Body of pancreas (tissue), 4 donors: ENCODE data around the gene FNDC5. TPM values are rescaled to one million over a fixed set of nuclear protein-coding genes. Genes with fewer than 3 reads are reported as not detected.

Experiments used
- ATAC-seq: fragments of 150-250 bp; one replicate; pipeline ENCODE4 v1.9.1; 2016
- DNase-seq, 4 donors: peaks; one replicate each; pipeline ENCODE4 v3.0.0-alpha.2; 2019
- H3K27ac ChIP-seq, 4 donors: fragments of 200-600 bp; sonication (generic); 1 replicate in 3 of 4; 2 replicates in 1 of 4; pipeline versions ENCODE4 v1.5.1 to v1.6.1; 2016 to 2019; ENCODE audit warnings: mild to moderate bottlenecking in 1 of 4, mixed read lengths in 1 of 4, moderate library complexity in 1 of 4
- H3K27me3 ChIP-seq, 2 donors: fragments of 200-600 bp; sonication (generic); one replicate each; pipeline ENCODE4 v1.6.0; 2016; ENCODE audit warnings: mild to moderate bottlenecking in 1 of 2
- H3K36me3 ChIP-seq, 2 donors: fragments of 200-600 bp; sonication (generic); replicated peaks in 1 of 2; 2 replicates each; pipeline ENCODE4 v1.5.1; 2016; ENCODE audit warnings: low read depth in 2 of 2; ENCODE audit not compliant: insufficient read depth in 1 of 2
- H3K4me1 ChIP-seq: fragments of 200-600 bp; sonication (generic); one replicate; pipeline ENCODE4 v1.6.0; 2016
- H3K4me3 ChIP-seq, 2 donors: fragments of 200-600 bp; sonication (generic); 1 replicate in 1 of 2; 2 replicates in 1 of 2; pipeline ENCODE4 v1.5.1; 2016 to 2019
- H3K9me3 ChIP-seq, 3 donors: fragments of 200-600 bp; sonication (generic); 1 replicate in 2 of 3; 2 replicates in 1 of 3; pipeline ENCODE4 v1.5.1; 2016
- CTCF ChIP-seq, 7 experiments: fragments of 450-650 bp in 4 of 7; fragments of 200-600 bp in 3 of 7; sonication (generic) in 3 of 7; IDR thresholded peaks; one replicate each; pipeline ENCODE4 v1.5.1; 2016 to 2019; ENCODE audit warnings: antibody characterized with exemption in 7 of 7
- POLR2A ChIP-seq, 3 donors: fragments of 450-650 bp; IDR thresholded peaks; one replicate each; pipeline ENCODE4 v1.6.1; 2016; ENCODE audit warnings: antibody characterized with exemption in 3 of 3, mild to moderate bottlenecking in 2 of 3
- WGBS, 2 donors: methylation state at CpG; one replicate each; pipeline ENCODE4 v1.1.5; 2017; 5-methylcytosine and 5-hydroxymethylcytosine counted together
- intact Hi-C: fragments of 100-400 bp; cut with DNase I; formaldehyde crosslinking; loops from one replicate; pipeline ENCODE4 v1.15.1; 2023
- total RNA-seq, 2 donors: library from RNA; depleted of rRNA; stranded (reverse); fragments of >200 nt; gene quantifications; one replicate each; pipeline ENCODE4 v1.1.0, GENCODE V29; 2016

FNDC5 gene
- total RNA-seq, 2 donors from 2014 or later, result not detected

- ATAC-seq (peak; percentile 87), DNase-seq (peak; percentile 73 to 84 (median 78))
- peak within 1 kb of the TSS in 3 of 4 donors; percentile 44 to 77 (median 56) for H3K27ac ChIP-seq
- 0 to 1% methylated on average over 14 to 88 of the region's 92 CpGs for WGBS, 2 donors
- H3K4me3 ChIP-seq, result peak within 1 kb of the TSS; percentile 47 to 48
- H3K36me3 ChIP-seq, result no peaks in the 10 kb centered on the region
- peaks cover 33% of the 10 kb centered on the region for H3K4me1 ChIP-seq
- intact Hi-C loops, result no loop called here
- peak in 1 of 3 donors; percentile 25 for TF ChIP-seq POLR2A (IDR thresholded peaks at IDR 0.05)
- peak in 2 of 7 experiments; percentile 10 to 22 for TF ChIP-seq CTCF (IDR thresholded peaks at IDR 0.05)
- H3K9me3 ChIP-seq, result no peaks in the 10 kb centered on the region
- no peaks in the 10 kb centered on the region for H3K27me3 ChIP-seq
Measured at GRCh38 chr1:32900956-32901822, 30.5 kb upstream of the FNDC5 start, which contains the start of gene TMEM54. TSS of gene TMEM54 (minus strand) at chr1:32901389. CDS start at chr1:32901238, 151 bp downstream.

- no peaks in the 10 kb centered on the region for H3K36me3 ChIP-seq
- peaks cover 33% of the 10 kb centered on the region for H3K4me1 ChIP-seq
- no peaks in the 10 kb centered on the region for H3K9me3 ChIP-seq
- H3K4me3 ChIP-seq, result peak overlapping the region; percentile 21 to 28
- ATAC-seq (no peak), DNase-seq (peak in 1 of 4 donors; percentile 30)
- 33 to 34% methylated on average over 14 to 22 of the region's 22 CpGs for WGBS, 2 donors
- peak overlapping the region in 1 of 4 donors; percentile 61 for H3K27ac ChIP-seq
- intact Hi-C loops, result no loop called here
- TF ChIP-seq POLR2A (IDR thresholded peaks at IDR 0.05) (no peak), CTCF (IDR thresholded peaks at IDR 0.05) (no peak)
- H3K27me3 ChIP-seq, result no peaks in the 10 kb centered on the region
Measured at GRCh38 chr1:32900371-32900955, 29.8 kb upstream of the FNDC5 start.

- H3K4me1 ChIP-seq, result peaks cover 26% of the 10 kb centered on the region
- ATAC-seq (no peak), DNase-seq (peak in 2 of 4 donors; percentile 31 to 42)
- H3K27me3 ChIP-seq, result no peaks in the 10 kb centered on the region
- no peak overlapping the region for H3K4me3 ChIP-seq
- WGBS, 2 donors, result 70 to 76% methylated on average over 7 of the region's 7 CpGs
- no peaks in the 10 kb centered on the region for H3K9me3 ChIP-seq
- H3K27ac ChIP-seq, result no peak overlapping the region
- intact Hi-C loops, result no loop called here
- no peak for TF ChIP-seq CTCF (IDR thresholded peaks at IDR 0.05)
- TF ChIP-seq POLR2A (IDR thresholded peaks at IDR 0.05), result no peak
- H3K36me3 ChIP-seq, result no peaks in the 10 kb centered on the region
Measured at GRCh38 chr1:32899586-32900296, 29.0 kb upstream of the FNDC5 start.

GRCh38 chr1:32898958-32899357 lies 28.2 kb upstream of the FNDC5 start:
- no peaks in the 10 kb centered on the region for H3K27me3 ChIP-seq
- TF ChIP-seq POLR2A (IDR thresholded peaks at IDR 0.05) (no peak), CTCF (IDR thresholded peaks at IDR 0.05) (no peak)
- no peak for ATAC-seq
- 88 to 100% methylated on average over 3 of the region's 3 CpGs for WGBS, 2 donors
- intact Hi-C loops, result no loop called here
- H3K9me3 ChIP-seq, result no peaks in the 10 kb centered on the region
- peaks cover 18% of the 10 kb centered on the region for H3K4me1 ChIP-seq
- DNase-seq, result no peak
- no peak overlapping the region for H3K4me3 ChIP-seq
- no peaks in the 10 kb centered on the region for H3K36me3 ChIP-seq
- no peak overlapping the region for H3K27ac ChIP-seq
